NCI-H510A treated with DMSO at 0.1 percent for 48 hours (cell line): ENCODE measurements around the gene ICA1L.

Experiments used
- DNase-seq: peaks from one replicate; lab custom pipeline; 2025; lab: John Stamatoyannopoulos, UW

ICA1L gene

DNA sequence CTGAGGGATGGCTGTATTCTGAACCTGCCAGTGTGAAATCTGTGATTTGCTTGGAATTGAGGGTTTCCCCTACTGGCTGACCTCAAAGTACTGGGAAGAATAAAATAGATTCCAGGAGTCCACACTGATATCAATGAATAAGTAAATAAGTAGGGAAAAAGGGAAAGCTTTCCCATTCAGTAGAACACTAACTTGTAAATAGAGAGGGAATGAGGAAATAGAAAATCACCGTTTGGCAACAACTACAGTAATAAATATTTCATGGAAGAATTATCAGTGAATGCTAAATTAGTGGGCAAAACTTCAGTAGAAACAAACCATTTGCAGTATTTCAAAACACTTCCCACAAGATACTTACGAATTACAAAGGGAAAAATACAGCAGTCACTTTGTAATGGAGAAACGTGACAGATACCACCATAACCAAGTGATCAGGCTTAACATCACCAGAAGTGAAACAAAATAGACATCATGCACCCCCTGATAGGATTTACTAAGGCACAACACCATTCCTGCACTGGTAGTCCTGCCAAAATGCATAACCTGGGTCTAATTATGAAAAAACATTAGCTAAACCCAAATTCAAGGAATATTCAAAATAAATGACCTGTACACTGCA, 88.5 kb downstream of the ICA1L start:
- no peak for DNase-seq

DNA sequence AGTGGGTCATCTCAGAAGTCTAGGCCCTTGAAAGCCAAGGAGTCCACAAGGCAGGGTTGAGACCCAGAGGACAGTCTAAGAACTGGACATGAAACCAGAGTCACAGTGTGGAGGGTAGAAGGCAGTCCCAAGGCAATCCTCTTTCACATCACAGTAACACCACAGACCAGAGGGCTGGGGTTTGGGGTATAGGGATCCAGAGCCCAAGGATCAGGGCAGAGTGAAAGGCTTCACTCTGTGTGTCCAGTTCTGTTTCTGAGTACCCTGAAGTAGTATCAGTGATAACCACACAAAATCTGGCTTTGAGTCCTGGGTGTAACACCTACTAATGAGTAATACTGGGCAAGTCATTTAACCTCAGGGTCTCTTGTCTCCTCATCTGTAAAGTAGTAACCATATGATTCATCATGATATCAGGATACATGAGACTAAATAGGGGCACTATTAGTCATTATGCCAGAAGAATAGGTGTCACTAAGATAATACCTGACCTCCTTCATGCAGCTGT, 91.0 kb downstream of the ICA1L start:
- no peak for DNase-seq

DNA sequence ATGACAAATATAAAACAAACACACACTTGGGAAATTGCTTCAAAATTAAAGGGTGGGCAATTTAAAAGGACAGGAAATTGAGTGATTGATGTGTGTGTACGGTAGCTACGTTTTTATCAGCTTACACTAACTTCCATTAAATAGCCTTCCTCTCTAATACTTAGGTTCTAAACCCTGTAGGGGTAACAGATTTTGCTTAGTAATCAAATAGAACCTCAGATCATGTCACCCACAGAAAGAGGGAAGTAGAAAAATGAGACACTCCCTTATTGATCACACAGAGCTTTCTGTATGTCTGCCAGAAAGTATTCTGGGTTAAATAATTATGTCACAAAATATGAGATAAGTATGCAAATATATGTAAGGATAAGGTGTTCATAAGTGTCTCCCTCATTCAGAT, 93.3 kb downstream of the ICA1L start:
- DNase-seq = no peak

DNA sequence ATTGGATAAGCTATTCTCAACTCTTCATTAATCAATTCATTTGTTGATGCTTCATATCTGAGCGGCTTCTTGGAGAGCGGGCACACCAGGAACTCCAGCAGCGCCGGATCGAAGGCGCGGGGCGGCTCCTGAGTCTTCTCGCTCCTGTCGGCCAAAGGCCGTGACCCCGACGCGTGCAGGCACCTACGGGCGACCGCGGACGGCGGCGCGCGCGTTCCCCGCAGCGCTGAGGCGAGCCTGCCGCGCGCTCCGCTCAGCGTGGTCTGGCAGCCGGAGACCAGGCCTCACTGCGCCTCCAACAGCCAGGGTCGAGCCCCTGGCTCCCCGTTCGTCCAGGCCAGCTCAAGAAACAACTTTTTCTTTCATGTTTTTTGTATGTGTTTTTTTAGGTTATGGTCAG, 97.5 kb downstream of the ICA1L start:
- no peak for DNase-seq

DNA sequence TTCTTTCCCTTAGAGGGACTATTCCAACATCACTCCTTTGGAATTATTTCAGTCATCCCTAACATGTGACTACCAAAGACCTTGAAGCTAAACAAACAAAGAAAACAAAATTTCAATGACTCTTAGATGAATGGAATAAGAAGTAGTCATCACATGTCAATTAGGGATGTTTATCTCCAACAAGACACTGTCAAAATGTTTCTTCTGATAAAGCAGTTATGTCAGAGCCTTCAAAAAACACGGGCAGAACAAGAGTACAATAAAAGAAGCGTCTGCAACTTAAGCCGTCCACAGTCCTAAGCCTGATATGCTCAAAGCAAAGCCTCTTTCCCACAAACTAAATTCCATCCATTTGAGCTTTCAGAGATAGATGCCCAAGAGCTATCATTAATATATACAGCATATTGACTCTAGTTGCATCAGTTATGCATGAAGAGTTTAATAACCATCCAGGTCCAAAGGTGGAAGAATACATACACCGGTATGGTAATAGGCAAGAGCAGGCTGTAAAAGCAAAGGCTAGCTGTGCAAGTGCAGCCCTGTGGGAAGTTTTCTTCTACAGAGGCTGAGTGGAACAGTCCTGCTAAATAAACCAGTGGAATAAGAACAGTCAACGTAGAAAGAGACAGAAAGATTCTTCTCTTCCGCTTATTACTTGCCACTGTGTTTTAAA, 98.1 kb downstream of the ICA1L start:
- DNase-seq = no peak

DNA sequence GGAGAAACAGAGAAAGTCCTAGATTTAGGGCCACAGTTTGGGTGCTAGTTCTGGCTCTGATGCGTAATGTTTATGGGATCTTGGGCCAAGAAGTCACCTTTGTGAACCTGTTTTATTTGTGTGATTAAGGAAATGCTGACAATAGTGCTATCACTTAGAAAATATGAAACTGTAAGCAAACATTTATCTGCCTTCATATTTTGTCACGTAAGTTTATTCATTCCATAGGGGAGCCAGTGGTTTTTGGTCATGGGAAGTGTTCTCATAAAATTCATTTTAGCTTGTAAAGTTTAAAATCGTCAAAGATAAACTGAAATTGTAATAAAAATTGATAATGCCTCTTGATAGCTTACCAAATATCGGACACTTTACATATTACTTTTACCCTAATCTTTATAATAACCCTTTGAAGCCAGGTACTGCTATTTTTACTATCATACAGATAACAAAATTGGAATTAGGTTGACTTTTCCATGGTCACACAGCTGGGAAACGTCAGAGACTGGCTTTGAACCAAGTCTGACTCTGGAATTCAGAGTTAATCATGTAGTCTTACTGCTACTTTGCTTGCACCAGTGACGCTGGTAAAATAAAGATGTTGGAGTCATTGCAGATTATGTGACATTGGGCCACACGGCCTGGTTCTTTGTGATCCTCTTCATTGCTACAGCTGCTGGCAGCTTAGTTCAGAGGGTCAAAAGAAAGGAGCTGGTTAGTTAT, 99.7 kb downstream of the ICA1L start:
- DNase-seq = no peak

DNA sequence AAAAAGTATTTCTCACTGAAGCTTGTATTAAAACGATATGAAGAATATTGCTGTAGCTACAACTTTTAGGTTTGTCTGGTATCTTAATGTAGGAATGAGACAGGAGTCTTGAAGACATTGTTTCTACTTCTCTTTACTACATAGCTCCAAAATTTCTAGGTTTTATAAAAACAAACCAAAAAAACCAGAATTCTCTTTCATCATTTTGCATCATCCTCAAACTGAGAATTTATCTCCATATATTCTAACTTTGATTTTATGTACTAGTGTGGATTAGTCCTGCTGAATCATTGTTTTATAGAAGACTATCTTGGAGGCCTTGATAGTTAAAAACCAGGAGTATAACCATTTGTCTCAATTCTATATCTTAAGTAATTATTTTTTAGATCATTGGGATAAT, 100.2 kb downstream of the ICA1L start:
- no peak for DNase-seq

DNA sequence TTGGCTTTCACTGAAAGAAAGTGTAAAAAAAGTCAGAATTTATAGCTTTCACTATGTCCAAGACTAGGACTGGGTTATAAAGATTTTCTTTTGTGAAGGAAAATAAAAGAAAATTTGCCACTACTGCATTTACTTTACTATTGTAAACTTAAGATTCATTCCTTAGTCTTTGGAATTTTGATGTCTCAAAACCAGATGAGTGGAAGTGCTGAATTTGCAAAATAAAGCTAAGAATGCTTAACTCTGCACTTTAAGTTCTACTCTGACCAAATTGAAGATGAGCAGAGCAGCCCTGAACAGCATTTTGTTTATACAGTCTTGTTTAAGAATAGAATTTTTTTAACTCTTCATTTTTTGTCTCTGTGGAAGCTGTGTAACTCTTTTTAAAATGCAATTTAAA, 102.4 kb downstream of the ICA1L start:
- no peak for DNase-seq

DNA sequence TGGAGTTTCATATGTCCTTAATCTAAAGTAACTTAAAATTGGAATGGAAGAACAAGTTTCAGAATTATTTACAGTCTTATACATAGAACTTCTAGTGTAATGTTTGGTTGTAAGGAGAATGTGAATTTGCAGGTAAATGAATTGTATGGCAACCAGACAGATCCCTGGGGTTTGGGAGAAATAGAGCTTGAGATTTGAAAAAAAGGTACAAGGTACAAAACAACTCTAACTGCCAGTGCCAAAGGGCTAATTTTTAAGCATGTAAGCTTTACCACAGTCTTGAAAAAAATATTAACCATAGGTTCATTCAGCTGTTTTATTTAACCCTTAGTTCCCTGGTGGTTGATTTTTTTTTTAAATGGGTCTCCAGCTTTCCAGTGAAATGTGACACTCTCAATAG, 103.3 kb downstream of the ICA1L start:
- DNase-seq = no peak

DNA sequence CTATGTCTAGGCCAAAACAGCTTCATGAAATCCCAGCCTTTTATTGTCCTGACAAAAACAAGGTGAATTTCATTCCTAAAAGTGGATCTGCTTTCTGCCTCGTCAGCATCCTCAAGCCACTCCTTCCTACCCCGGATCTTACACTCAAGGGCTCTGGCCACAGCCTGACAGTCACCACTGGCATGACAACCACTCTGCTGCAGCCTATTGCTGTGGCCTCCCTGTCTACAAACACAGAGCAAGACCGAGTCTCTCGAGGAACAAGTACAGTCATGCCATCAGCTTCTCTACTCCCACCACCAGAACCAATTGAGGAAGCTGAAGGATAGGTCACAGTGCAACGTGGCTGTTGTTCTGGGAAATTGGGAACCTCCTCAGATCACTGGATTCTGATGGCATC, 106.1 kb downstream of the ICA1L start:
- no peak for DNase-seq

DNA sequence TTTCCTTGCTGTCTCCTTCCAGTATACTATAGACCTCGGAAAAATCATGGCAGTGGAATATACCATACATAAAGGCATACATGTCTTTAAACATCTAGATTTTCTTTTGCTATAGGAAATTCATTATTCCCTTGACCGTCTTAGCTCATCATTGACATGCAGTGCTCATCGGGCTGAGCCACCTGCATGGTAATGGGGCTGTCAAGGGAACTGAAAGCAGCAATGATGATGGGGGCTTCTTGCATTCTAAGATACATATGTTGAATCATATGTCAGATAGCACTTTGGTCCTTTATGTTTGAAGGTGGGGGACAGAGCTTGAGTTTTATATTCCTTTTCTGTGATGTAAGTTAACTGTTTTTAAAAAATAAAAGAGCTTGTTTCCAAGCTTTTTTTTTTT, 106.6 kb downstream of the ICA1L start:
- no peak for DNase-seq

DNA sequence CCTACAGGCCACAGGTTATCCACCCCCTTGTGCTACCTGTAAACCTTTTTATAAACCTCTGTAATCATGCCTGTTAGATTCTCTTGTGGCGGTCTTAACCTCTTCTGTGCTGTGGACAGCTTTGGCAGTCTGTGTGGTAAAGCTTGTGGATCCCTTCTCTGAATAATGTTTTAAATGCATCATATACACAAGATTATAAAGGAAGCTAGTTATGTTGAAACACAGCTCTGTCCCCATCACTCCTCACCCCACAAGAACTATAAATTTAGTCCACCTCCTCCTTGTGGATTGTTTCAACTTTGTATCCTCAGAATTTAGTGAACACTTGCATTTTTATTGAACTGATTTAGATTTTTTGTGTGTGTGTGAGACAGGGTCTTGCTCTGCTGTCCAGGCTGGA, 107.7 kb downstream of the ICA1L start:
- DNase-seq = no peak

DNA sequence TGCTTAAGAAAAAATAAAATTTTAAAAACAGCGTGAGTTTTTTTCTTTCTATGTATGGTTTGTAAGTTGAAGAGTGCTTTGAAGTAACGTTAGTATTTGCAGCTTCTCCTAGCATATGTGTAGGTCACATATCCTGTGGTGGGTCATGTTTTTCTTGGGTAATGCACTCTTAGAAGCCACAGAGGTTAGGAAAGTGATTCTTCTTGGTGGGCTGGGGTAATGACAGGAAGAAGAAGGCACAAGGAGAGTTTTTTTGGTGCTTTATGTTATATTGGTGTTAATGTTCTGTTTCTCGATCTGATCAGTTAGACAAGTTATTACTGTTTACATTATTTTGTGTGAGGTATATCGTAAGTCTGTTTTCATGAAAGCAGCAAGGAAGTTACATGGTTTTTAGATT, 109.0 kb downstream of the ICA1L start:
- no peak for DNase-seq

DNA sequence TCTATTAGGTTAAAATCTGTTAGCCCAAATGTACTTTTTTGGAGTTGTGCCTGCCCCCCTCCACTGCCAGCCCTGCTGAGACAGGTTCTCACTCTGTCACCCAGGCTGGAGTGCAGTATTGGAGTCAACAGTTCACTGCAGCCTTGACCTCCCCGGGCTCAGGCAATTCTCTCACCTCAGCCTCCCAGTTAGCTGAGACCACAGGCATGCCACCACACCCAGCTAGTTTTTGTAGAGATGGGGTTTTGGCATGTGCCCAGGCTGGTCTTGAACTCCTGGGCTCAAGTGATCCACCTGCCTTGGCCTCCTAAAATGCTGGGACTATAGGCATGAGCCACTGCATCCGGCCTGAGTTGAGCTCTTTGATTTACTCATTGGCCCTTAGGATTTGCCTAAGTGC, 110.7 kb downstream of the ICA1L start:
- DNase-seq = no peak

DNA sequence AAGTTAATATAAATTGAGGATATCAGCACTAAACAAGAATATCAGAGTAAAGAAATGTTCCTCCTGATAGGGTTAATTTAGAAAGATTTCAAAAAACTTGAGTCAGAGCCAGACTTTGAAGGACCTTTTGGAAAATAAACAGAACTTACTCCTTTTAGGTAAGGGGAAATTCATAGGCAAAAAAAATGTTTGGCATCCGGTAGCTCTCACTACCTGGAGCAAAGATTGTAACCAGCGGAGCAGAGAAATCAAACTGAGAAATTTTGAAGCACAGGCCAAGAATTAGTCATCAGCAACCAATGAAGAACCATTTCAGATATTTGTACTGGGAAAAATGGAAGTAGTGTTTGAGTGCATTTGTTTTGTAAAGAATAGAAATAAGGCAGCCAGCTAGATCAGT, 113.0 kb downstream of the ICA1L start:
- DNase-seq = no peak

DNA sequence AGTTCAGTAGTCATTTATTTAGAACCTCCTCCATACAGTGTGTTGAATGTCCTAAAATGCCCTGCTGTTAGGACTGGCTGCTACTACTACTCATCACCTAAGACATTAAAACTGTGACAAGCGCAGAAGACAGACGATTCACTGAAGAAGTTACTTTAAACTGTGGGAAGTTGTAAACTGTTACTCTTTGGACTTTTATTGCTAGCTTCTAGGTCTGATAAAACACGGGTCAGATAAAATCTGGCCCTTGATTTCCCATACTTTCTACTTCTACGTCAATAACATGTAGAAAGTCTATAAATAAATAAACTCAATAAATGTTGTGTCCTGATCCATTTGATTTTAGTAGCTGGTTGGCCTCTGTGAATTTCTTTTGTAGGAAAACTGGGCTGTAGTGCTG, 113.4 kb downstream of the ICA1L start:
- DNase-seq = no peak

DNA sequence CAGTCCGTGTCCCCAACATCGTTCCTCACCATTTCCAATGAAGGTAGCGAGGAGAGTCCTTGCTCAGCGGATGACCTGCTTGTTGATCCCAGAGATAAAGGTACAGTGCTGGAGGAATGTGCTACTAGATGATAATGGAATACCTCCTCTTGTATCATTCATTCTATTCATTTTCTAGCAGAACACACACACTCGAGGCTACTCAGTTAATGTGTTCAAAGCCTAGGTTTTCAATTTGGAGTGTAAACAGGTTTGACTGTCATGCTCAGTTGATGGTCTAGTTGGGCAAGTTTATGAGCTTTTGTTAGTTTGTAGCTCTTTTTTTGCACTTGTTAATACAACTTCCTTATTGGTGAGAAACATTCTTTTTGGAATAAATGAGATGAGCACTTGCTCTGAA, 114.2 kb downstream of the ICA1L start:
- no peak for DNase-seq

DNA sequence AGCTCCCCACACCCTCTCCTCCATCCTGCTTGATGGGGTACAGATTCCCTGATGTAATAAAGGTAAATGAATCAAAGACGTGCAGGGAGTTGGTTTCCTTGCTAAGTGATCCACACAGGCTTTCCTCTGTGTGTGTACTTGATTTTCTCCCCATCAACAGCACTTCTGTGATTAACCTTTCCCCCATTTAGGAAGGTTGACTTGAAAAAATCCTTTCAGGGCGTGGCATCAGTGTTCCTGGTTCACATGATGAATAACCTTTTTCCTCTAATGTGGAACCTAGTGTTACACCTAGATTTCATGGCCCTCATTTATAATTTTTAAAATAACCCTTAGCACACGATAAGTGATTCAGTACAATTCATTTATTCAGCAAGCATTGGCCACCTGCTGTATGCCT, 115.0 kb downstream of the ICA1L start:
- no peak for DNase-seq

DNA sequence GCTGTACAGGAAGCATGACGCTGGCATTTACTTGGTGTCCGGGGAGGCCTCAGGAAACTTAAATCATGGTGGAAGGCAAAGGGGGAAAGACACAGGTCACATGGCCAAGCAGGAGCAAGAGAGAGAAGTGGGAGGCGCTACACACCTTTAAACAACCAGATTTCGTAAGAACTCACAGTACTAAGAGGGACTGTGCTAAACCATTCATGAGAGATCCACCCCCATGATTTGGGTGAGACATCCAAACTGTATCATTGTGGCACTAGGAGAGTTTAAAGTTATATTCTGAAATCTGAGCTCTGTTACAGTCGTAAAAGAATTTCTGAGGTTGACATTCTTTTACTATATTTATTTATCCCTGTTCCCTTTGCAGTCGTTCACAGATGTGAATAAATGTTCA, 116.6 kb downstream of the ICA1L start:
- DNase-seq = no peak

DNA sequence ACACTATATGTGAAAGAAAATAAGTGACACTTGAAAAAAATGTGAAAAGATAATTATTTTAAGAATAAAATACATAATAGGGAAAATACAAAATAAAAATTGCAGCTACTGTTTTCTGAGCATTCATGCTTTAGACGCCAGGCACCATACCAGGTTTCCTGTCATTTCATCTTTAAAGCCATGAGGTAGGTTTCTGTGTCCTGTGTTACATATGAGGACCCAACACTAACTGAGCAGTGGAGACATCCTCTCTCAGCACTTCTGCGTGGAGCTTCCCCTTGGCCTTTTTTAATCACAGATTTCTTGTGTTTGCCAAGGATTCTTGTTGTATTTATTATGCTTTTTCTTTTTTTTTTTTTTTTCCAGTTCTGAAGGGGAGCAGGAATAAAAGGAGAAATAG, 119.5 kb downstream of the ICA1L start:
- DNase-seq = no peak

DNA sequence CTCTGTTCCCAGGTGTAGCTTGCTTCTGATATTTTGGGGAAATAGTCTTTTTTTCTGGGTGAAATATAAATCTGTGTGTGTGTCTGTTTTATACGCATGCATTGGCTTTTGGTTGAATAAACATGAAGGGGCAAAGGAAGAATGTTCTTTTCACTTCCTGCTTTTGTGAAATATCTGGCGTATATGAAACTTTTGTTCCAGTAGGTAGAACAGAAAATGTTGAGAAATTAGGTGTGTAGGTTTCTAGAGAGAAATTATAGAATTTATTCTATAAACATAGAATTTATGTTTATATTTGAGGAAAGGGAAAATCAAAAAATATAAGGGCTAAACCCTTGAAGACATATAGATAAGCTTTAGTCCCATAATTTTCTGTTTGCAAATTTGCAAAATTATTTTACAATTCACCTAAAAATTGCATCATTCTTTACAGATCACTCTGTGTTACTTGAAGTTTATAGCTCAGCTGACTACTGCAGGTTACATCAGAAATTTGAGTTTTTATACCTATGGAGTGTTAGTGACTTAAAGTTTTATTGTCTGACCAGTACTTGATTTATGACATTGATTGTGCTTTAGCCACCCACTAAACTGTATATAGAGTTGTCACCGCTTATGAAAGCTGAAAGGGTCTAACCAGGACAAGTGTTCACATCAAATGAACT, 120.7 kb downstream of the ICA1L start:
- no peak for DNase-seq

DNA sequence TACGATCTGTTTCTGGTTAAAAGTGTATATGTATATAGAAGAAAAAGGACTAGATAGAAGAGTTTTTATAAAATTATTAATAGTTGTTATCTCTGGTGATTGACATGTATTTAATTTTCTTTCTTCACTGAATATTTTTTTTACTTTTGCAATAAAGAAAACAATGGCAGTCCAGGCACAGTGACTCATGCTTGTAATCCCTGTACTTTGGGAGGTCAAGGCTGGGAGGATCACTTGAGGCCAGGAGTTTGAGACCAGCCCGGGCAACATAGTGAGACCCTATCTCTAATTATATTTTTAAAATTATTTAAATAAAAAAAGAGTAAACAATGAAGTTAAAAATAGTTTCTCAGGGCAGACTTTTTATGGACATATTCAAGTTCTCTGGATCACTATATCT, 122.1 kb downstream of the ICA1L start:
- no peak for DNase-seq

DNA sequence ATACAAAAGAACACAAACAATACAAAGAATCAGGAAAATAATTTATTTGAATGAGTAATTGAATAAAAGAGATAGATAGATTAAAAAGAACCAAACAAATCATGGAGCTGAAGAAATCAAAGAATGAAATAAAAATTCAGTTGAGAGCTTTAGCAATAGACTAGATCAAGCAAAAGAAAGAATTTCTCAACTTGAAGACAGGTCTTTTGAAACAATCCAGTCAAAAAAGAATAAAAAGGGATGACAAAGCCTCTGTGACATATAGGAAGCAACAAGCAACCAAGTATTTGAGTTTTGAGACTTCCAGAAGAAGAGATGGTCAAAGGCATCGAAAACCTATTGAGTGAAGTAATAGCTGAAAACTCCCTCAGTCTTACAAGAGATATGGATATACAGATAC, 128.0 kb downstream of the ICA1L start:
- no peak for DNase-seq
